Hepatocyte (in vitro differentiated cells): ENCODE measurements around the gene OSBPL2. TPM values are rescaled to one million over a fixed set of nuclear protein-coding genes. Genes with fewer than 3 reads are reported as not detected.

Experiments used
- DNase-seq: peaks from one replicate; pipeline ENCODE4 v3.0.0-alpha.2; 2016; ENCODE audit warnings: low spot score
- H2AFZ ChIP-seq: fragments of 200-600 bp; sonication (generic); 2 replicates; pipeline ENCODE4 v1.6.0; 2016; ENCODE audit warnings: antibody characterized with exemption, mild to moderate bottlenecking
- H3K27ac ChIP-seq: fragments of 200-600 bp; sonication (generic); 2 replicates; pipeline ENCODE4 v1.5.1; 2016; ENCODE audit warnings: mild to moderate bottlenecking
- H3K27me3 ChIP-seq: fragments of 200-600 bp; sonication (generic); 2 replicates; pipeline ENCODE4 v1.6.1; 2016
- H3K36me3 ChIP-seq: fragments of 200-600 bp; sonication (generic); replicated peaks from 2 replicates; pipeline ENCODE4 v1.5.1; 2016; ENCODE audit warnings: low read depth; ENCODE audit not compliant: insufficient read depth
- H3K4me1 ChIP-seq: fragments of 200-600 bp; sonication (generic); 2 replicates; pipeline ENCODE4 v1.5.1; 2016; ENCODE audit warnings: mild to moderate bottlenecking, moderate library complexity; ENCODE audit not compliant: insufficient read depth
- H3K4me2 ChIP-seq: fragments of 200-600 bp; sonication (generic); 2 replicates; pipeline ENCODE4 v1.6.0; 2016
- H3K4me3 ChIP-seq: fragments of 200-600 bp; sonication (generic); 2 replicates; pipeline ENCODE4 v1.5.1; 2016; ENCODE audit warnings: mild to moderate bottlenecking
- H3K79me2 ChIP-seq: fragments of 200-600 bp; sonication (generic); 2 replicates; pipeline ENCODE4 v1.6.0; 2017; ENCODE audit warnings: mild to moderate bottlenecking
- H3K9me2 ChIP-seq: fragments of 200-600 bp; sonication (generic); replicated peaks from 2 replicates; pipeline ENCODE4 v1.6.0; 2017; ENCODE audit warnings: mild to moderate bottlenecking; ENCODE audit not compliant: insufficient read depth
- H3K9me3 ChIP-seq: fragments of 200-600 bp; sonication (generic); 2 replicates; pipeline ENCODE4 v1.5.1; 2016; ENCODE audit warnings: low read depth, mild to moderate bottlenecking
- H4K20me1 ChIP-seq: fragments of 200-600 bp; sonication (generic); 2 replicates; pipeline ENCODE4 v1.6.0; 2016; ENCODE audit warnings: mild to moderate bottlenecking; ENCODE audit not compliant: insufficient read depth, poor library complexity, severe bottlenecking
- EZH2 ChIP-seq: fragments of 200-600 bp; sonication (generic); IDR thresholded peaks from 2 replicates; pipeline ENCODE4 v1.6.1; 2016; ENCODE audit warnings: antibody characterized with exemption, mild to moderate bottlenecking, borderline replicate concordance
- EZH2phosphoT487 ChIP-seq: fragments of 200-600 bp; sonication (generic); IDR thresholded peaks from one replicate; pipeline ENCODE4 v1.6.1; 2018; ENCODE audit warnings: antibody characterized with exemption, mild to moderate bottlenecking, low read depth, moderate library complexity; ENCODE audit not compliant: unreplicated experiment, severe bottlenecking
- WGBS: methylation state at CpG from one replicate; pipeline ENCODE4 v1.1.6; 2016; ENCODE audit warnings: low lambda C conversion rate; ENCODE audit errors: missing lambda C conversion rate; 5-methylcytosine and 5-hydroxymethylcytosine counted together
- polyA plus RNA-seq: library from polyadenylated mRNA; unstranded; fragments of >200 nt; fragmentation: Nextera tagmentation; extraction: Ambion mirVana; gene quantifications from 2 replicates; pipeline ENCODE4 v1.2.1, GENCODE V29; 2016
- total RNA-seq: library from RNA; depleted of rRNA; stranded (reverse); fragments of >200 nt; gene quantifications from 2 replicates; pipeline ENCODE4 v1.2.3, GENCODE V29; 2014
- TF ChIP-seq, protein P1 (sequence below): fragments of 200-600 bp; sonication (generic); IDR thresholded peaks from 2 replicates; pipeline ENCODE4 v1.5.1; 2016; ENCODE audit warnings: antibody characterized with exemption, mild to moderate bottlenecking; ENCODE audit not compliant: poor library complexity

OSBPL2 gene
- total and polyA plus RNA-seq, 2 experiments from 2014 or later: 40.5 to 45.9 TPM

- Histone ChIP-seq H3K4me3 (no peak overlapping the region), H3K36me3 (no peaks in the 10 kb centered on the region), H3K4me2 (no peak overlapping the region), H4K20me1 (peaks cover 8% of the 10 kb centered on the region), H3K27me3 (no peaks in the 10 kb centered on the region), H3K9me2 (no peaks in the 10 kb centered on the region), H3K79me2 (peaks cover 3% of the 10 kb centered on the region), H2AFZ (no peak overlapping the region), H3K27ac (no peak overlapping the region), H3K4me1 (no peaks in the 10 kb centered on the region), H3K9me3 (no peaks in the 10 kb centered on the region)
- DNase-seq: no peak
- WGBS: 94% methylated on average over 10 of the region's 10 CpGs
- TF ChIP-seq, protein P1, sequence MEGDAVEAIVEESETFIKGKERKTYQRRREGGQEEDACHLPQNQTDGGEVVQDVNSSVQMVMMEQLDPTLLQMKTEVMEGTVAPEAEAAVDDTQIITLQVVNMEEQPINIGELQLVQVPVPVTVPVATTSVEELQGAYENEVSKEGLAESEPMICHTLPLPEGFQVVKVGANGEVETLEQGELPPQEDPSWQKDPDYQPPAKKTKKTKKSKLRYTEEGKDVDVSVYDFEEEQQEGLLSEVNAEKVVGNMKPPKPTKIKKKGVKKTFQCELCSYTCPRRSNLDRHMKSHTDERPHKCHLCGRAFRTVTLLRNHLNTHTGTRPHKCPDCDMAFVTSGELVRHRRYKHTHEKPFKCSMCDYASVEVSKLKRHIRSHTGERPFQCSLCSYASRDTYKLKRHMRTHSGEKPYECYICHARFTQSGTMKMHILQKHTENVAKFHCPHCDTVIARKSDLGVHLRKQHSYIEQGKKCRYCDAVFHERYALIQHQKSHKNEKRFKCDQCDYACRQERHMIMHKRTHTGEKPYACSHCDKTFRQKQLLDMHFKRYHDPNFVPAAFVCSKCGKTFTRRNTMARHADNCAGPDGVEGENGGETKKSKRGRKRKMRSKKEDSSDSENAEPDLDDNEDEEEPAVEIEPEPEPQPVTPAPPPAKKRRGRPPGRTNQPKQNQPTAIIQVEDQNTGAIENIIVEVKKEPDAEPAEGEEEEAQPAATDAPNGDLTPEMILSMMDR: no peak
- TF ChIP-seq EZH2 (no peak), EZH2phosphoT487 (no peak)
Observed at GRCh38 chr20:62275219-62275618, 36.9 kb downstream of the OSBPL2 start.

GRCh38 chr20:62276439-62276838 lies 38.1 kb downstream of the OSBPL2 start:
- H3K79me2 ChIP-seq: peaks cover 3% of the 10 kb centered on the region
- no peak overlapping the region for H2AFZ ChIP-seq
- H3K9me2 ChIP-seq: no peaks in the 10 kb centered on the region
- H3K27me3 ChIP-seq: no peaks in the 10 kb centered on the region
- H3K4me3 ChIP-seq: no peak overlapping the region
- H3K4me2 ChIP-seq: no peak overlapping the region
- no peak overlapping the region for H3K27ac ChIP-seq
- H3K9me3 ChIP-seq: no peaks in the 10 kb centered on the region
- 91% methylated on average over 6 of the region's 6 CpGs for WGBS
- DNase-seq: no peak
- H3K36me3 ChIP-seq: no peaks in the 10 kb centered on the region
- H3K4me1 ChIP-seq: no peaks in the 10 kb centered on the region
- TF ChIP-seq EZH2phosphoT487: no peak
- TF ChIP-seq, protein P1: no peak
- TF ChIP-seq EZH2: no peak
- H4K20me1 ChIP-seq: peaks cover 8% of the 10 kb centered on the region

DNA sequence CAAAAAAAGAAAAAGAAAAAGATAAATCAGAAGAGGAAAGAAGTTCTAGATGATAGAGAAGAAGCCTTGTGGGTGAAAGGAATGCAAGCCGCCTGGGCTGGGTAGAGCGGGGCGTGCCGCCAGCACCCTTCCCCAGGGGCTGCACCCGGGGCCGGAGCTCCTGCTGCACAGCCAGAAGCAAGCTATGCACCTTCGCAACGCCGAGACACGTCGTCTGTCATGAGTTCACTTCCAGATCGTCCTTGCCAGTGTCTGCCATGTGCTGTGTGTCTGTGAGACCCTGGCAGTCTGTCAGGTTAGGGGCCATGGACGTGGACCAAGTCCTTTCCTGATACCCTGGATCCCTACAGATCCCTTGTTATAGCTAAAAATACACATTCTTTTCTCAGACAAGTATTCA lies 38.9 kb downstream of the OSBPL2 start:
- Histone ChIP-seq H4K20me1 (peaks cover 8% of the 10 kb centered on the region), H3K27me3 (no peaks in the 10 kb centered on the region)

GRCh38 chr20:62280303-62280702 lies 42.0 kb downstream of the OSBPL2 start:
- Histone ChIP-seq H3K79me2 (peaks cover 3% of the 10 kb centered on the region), H3K27ac (no peak overlapping the region), H3K4me3 (no peak overlapping the region), H3K36me3 (no peaks in the 10 kb centered on the region), H3K4me2 (no peak overlapping the region), H3K27me3 (no peaks in the 10 kb centered on the region), H2AFZ (no peak overlapping the region), H3K4me1 (no peaks in the 10 kb centered on the region), H3K9me3 (no peaks in the 10 kb centered on the region), H4K20me1 (peaks cover 8% of the 10 kb centered on the region), H3K9me2 (no peaks in the 10 kb centered on the region)
- no peak for DNase-seq
- TF ChIP-seq, protein P1: no peak
- TF ChIP-seq EZH2phosphoT487 (no peak), EZH2 (no peak)
- 92% methylated on average over 4 of the region's 4 CpGs for WGBS

More for the DNA sequence above, 38.9 kb downstream of the OSBPL2 start:
- no peaks in the 10 kb centered on the region for H3K9me2 ChIP-seq
- DNase-seq: no peak
- H3K4me1 ChIP-seq: no peaks in the 10 kb centered on the region
- H3K36me3 ChIP-seq: no peaks in the 10 kb centered on the region
- peaks cover 3% of the 10 kb centered on the region for H3K79me2 ChIP-seq
- H3K4me2 ChIP-seq: no peak overlapping the region
- H2AFZ ChIP-seq: no peak overlapping the region
- no peaks in the 10 kb centered on the region for H3K9me3 ChIP-seq
- no peak overlapping the region for H3K4me3 ChIP-seq
- TF ChIP-seq EZH2: no peak
- H3K27ac ChIP-seq: no peak overlapping the region
- 89% methylated on average over 13 of the region's 13 CpGs for WGBS
